K562 (cell line): ENCODE measurements around the gene CLEC18C. TPM values are rescaled to one million over a fixed set of nuclear protein-coding genes. Genes with fewer than 3 reads are reported as not detected.
"Not testable (repeated sequence)": the region's sequence is repeated elsewhere in the genome, so short reads cannot be mapped to it uniquely, and the experiment has no call there.

Experiments used
- ATAC-seq: fragments of 200-7000 bp; cut with Tn5 transposase; 3 replicates; pipeline ENCODE4 v1.9.1; 2020; ENCODE audit warnings: moderate library complexity
- BruUV-seq: library from RNA; stranded (reverse); fragments of 400-500 nt; replicated peaks from 2 replicates; lab custom pipeline; 2021; lab: Mats Ljungman, UMichigan
- CTCF ChIA-PET: fragments of 300-600 bp; formaldehyde crosslinking; extraction: SDS; loops from one replicate; lab custom pipeline; 2021; ENCODE audit warnings: low intra/inter-chr PET ratio; lab: Yijun Ruan, JAX
- POLR2A ChIA-PET: fragments of 300-600, 350-650 bp; sonication (Branson Sonifier 250); formaldehyde crosslinking; extraction: SDS; loops from one replicate; lab custom pipeline; 2021; ENCODE audit warnings: antibody characterized with exemption, inconsistent platforms; lab: Yijun Ruan, JAX
- DNase-seq, 4 experiments: peaks; one replicate each; pipeline versions ENCODE4 v3.0.0 to v3.0.0-alpha.2; 2011 to 2018; ENCODE audit warnings: low spot score in 3 of 4, mixed read lengths in 3 of 4; ENCODE audit errors: extremely low read depth in 1 of 4
- FAIRE-seq: peaks from 2 replicates; lab custom pipeline; 2011; peaks lifted over from hg19 to GRCh38; lab: Jason Lieb, UNC
- H2AFZ ChIP-seq: 2 replicates; pipeline ENCODE4 v1.6.0; 2011; ENCODE audit warnings: low read depth, low read length, control low read depth, inconsistent platforms
- H3K27ac ChIP-seq: fragments of 200-600 bp; 3 replicates; pipeline ENCODE4 v1.8.0; 2011; ENCODE audit warnings: low read depth, mild to moderate bottlenecking, control low read depth, inconsistent platforms, low read length, moderate library complexity, mixed read lengths; ENCODE audit errors: extremely low read depth
- H3K27me3 ChIP-seq, 2 experiments: fragments of 300-600 bp in 1 of 2; 2 replicates in 1 of 2; 3 replicates in 1 of 2; pipeline versions ENCODE4 v1.6.0 to v1.8.0; 2011; ENCODE audit warnings: inconsistent platforms in 2 of 2, low read length in 2 of 2, mild to moderate bottlenecking in 1 of 2, mixed read lengths in 1 of 2, moderate library complexity in 1 of 2; ENCODE audit not compliant: control insufficient read depth in 2 of 2, insufficient read depth in 2 of 2
- H3K36me3 ChIP-seq: fragments of 300-600 bp; 3 replicates; pipeline ENCODE4 v1.8.0; 2011; ENCODE audit warnings: mild to moderate bottlenecking, low read length, inconsistent platforms; ENCODE audit not compliant: control insufficient read depth, insufficient read depth
- H3K4me1 ChIP-seq, 2 experiments: fragments of 200-600 bp in 1 of 2; replicated peaks in 1 of 2; 2 replicates in 1 of 2; 3 replicates in 1 of 2; pipeline versions ENCODE4 v1.5.1 to v1.8.0; 2011; ENCODE audit warnings: inconsistent platforms in 2 of 2, low read length in 2 of 2, mild to moderate bottlenecking in 1 of 2, mixed read lengths in 1 of 2, moderate library complexity in 1 of 2; ENCODE audit not compliant: control insufficient read depth in 2 of 2, insufficient read depth in 2 of 2
- H3K4me2 ChIP-seq: 2 replicates; pipeline ENCODE4 v1.6.1; 2011; ENCODE audit warnings: low read length, control low read depth, inconsistent platforms, mixed read lengths; ENCODE audit not compliant: insufficient read depth
- H3K4me3 ChIP-seq: fragments of 200-600 bp; sonication (generic), shearing (Covaris generic); 2 replicates; pipeline ENCODE4 v1.5.1; 2016; ENCODE audit warnings: control low read depth, inconsistent platforms
- H3K79me2 ChIP-seq: fragments of 200-600 bp; 3 replicates; pipeline ENCODE4 v1.8.0; 2011; ENCODE audit warnings: low read length, inconsistent platforms; ENCODE audit not compliant: control insufficient read depth, insufficient read depth
- H3K9ac ChIP-seq, 2 experiments: 2 replicates each; pipeline versions ENCODE4 v1.6.0 to v1.6.1; 2011; ENCODE audit warnings: low read depth in 2 of 2, low read length in 2 of 2, control low read depth in 1 of 2, inconsistent platforms in 1 of 2, mild to moderate bottlenecking in 1 of 2, mixed read lengths in 1 of 2; ENCODE audit not compliant: insufficient read depth in 1 of 2
- H3K9me1 ChIP-seq: one replicate; pipeline ENCODE4 v1.6.0; 2011; ENCODE audit warnings: inconsistent platforms, mild to moderate bottlenecking, low read length, moderate library complexity; ENCODE audit not compliant: control insufficient read depth, insufficient read depth
- H3K9me3 ChIP-seq: replicated peaks from 2 replicates; pipeline ENCODE4 v1.5.1; 2011; ENCODE audit warnings: low read depth, low read length, inconsistent platforms; ENCODE audit not compliant: control insufficient read depth, insufficient read depth
- H4K20me1 ChIP-seq: replicated peaks from 2 replicates; pipeline ENCODE4 v1.6.1; 2011; ENCODE audit warnings: low read length, inconsistent platforms, mixed read lengths; ENCODE audit not compliant: control insufficient read depth, insufficient read depth
- WGBS: fragments of 100-300 bp; shearing (Covaris generic); methylation state at CpG from one replicate; pipeline ENCODE4 v1.1.6; 2016; ENCODE audit warnings: low coverage, mixed read lengths; ENCODE audit not compliant: insufficient coverage; ENCODE audit errors: missing lambda C conversion rate; 5-methylcytosine and 5-hydroxymethylcytosine counted together
- in situ Hi-C: fragments of 300-500 bp; cut with MboI; formaldehyde crosslinking; loops from 4 replicates; pipeline ENCODE4 v1.15.0; 2018; ENCODE audit warnings: inconsistent platforms, mixed read lengths
- intact Hi-C: fragments of 100-400 bp; cut with micrococcal nuclease; formaldehyde crosslinking; loops from 2 replicates; pipeline ENCODE4 v1.14.2; 2022
- polyA plus RNA-seq, 8 experiments: library from polyadenylated mRNA; depleted of rRNA in 4 of 8; stranded (reverse) in 5 of 8; unstranded in 3 of 8; fragments of >200 nt; fragmentation: Nextera tagmentation in 2 of 8; fragmentation: Illumina TruSeq in 1 of 8; extraction: Ambion mirVana in 2 of 8; extraction: Trizol in 1 of 8; gene quantifications; 2 replicates each; pipeline versions ENCODE4 v1.2.1 to v1.2.3, GENCODE V29; 2011 to 2014; ENCODE audit warnings: inconsistent platforms in 1 of 8, missing spikeins in 1 of 8
- total RNA-seq, 7 experiments: library from RNA; depleted of rRNA in 6 of 7; stranded (reverse); fragments of >200 nt in 6 of 7; fragmentation: Illumina TruSeq in 2 of 7; extraction: Trizol in 2 of 7; gene quantifications; 2 replicates each; pipeline versions ENCODE4 v1.2.1 to v1.2.3, GENCODE V29; 2011 to 2021; ENCODE audit warnings: low replicate concordance in 1 of 7

Gene CLEC18C
- total and polyA plus RNA-seq, 9 of the 15 experiments (the other 6 are each of a cell fraction or from before 2014, with no cell fraction given) = 0.06 to 1.0 (median 0.54) TPM; not detected in 2

DNA sequence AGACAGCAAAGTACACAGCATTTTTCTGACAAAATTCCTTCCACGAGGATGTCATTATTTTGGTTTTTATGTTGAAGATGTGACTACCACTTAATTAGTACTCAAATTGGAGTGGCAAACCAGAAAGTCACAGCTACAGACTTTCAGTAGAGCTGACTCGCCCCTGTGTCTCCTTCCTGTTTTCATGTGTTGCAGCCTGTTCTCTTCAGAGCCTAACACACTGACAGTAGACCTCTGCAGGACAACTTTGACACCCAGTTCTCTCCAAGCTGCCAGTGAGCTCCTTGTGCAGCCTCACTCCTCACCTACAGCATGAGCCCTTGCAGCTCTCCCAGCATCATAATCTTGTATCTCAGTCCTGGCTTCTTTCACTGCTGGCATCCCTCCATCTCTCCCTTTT lies 49.0 kb downstream of the CLEC18C start:
- H3K27me3 ChIP-seq, H2AFZ ChIP-seq, ATAC-seq, H3K79me2 ChIP-seq, H3K4me2 ChIP-seq, H3K4me1 ChIP-seq, H3K27ac ChIP-seq, H3K9ac ChIP-seq, H3K9me1 ChIP-seq, CTCF ChIA-PET, FAIRE-seq, H3K9me3 ChIP-seq, BruUV-seq, in situ Hi-C loops, POLR2A ChIA-PET, intact Hi-C loops, H3K4me3 ChIP-seq, DNase-seq, H4K20me1 ChIP-seq, H3K36me3 ChIP-seq: not testable (repeated sequence)
- WGBS = no CpG with 5 or more reads among the region's 2 CpGs

DNA sequence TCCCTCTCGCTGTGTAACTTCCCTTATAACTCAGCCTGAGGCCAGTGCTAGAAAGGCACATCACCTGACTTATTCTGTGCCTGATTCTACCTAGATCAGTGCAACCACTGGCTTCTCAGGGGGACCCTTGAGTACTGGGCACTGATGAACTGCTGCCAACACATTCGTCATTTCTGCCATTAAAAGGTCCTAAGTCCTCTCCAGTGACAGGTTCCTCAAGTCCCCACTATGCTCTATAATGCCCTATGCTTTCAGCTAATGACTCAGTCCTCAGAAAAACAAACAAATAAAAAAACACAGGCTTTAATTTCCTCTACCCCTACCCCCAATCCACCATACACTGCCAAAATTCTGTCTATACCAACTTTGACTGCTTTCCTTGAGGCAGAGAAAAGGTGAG lies 49.6 kb downstream of the CLEC18C start:
- H3K9me1 ChIP-seq, FAIRE-seq, DNase-seq, BruUV-seq, H3K79me2 ChIP-seq, H3K27me3 ChIP-seq, POLR2A ChIA-PET, H3K4me3 ChIP-seq, H3K27ac ChIP-seq, H4K20me1 ChIP-seq, H3K36me3 ChIP-seq, H2AFZ ChIP-seq, H3K9me3 ChIP-seq, intact Hi-C loops, H3K4me2 ChIP-seq, CTCF ChIA-PET, ATAC-seq, in situ Hi-C loops, H3K9ac ChIP-seq, H3K4me1 ChIP-seq: not testable (repeated sequence)
- 63% methylated on average over 1 of the region's 2 CpGs for WGBS

DNA sequence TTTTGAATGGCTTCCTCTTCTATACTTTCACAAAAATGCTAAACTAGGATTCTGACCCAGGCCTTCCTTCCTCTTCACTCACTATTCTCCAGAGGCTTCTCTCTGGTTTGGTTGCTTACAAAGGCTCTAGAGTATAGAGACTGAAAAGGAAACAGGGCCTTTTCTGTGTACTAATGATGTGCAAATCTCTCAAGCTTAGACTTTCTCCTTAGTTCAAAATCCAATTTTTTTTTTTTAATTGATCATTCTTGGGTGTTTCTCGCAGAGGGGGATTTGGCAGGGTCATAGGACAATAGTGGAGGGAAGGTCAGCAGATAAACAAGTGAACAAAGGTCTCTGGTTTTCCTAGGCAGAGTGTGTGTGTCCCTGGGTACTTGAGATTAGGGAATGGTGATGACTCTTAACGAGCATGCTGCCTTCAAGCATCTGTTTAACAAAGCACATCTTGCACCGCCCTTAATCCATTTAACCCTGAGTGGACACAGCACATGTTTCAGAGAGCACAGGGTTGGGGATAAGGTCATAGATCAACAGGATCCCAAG lies 50.5 kb downstream of the CLEC18C start:
- not testable (repeated sequence) for ATAC-seq

DNA sequence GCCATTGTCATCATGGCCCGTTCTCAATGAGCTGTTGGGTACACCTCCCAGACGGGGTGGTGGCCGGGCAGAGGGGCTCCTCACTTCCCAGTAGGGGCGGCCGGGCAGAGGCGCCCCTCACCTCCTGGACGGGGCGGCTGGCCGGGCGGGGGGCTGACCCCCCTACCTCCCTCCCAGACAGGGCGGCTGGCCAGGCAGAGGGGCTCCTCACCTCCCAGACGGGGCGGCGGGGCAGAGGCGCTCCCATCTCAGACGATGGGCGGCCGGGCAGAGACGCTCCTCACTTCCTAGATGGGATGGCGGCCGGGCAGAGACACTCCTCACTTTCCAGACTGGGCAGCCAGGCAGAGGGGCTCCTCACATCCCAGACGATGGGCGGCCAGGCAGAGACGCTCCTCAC lies 51.1 kb downstream of the CLEC18C start:
- H3K4me2 ChIP-seq, H3K36me3 ChIP-seq, in situ Hi-C loops, intact Hi-C loops, H4K20me1 ChIP-seq, H2AFZ ChIP-seq, BruUV-seq, H3K4me3 ChIP-seq, H3K9ac ChIP-seq, H3K27me3 ChIP-seq, H3K9me3 ChIP-seq, DNase-seq, POLR2A ChIA-PET, FAIRE-seq, ATAC-seq, H3K27ac ChIP-seq, H3K79me2 ChIP-seq, H3K9me1 ChIP-seq, CTCF ChIA-PET, H3K4me1 ChIP-seq: not testable (repeated sequence)
- no CpG with 5 or more reads among the region's 24 CpGs for WGBS

More for the DNA sequence above, 50.5 kb downstream of the CLEC18C start:
- H3K9ac ChIP-seq, FAIRE-seq, DNase-seq, POLR2A ChIA-PET, in situ Hi-C loops, H3K4me2 ChIP-seq, H2AFZ ChIP-seq, H3K4me3 ChIP-seq, H3K9me3 ChIP-seq, H4K20me1 ChIP-seq, H3K27ac ChIP-seq, H3K9me1 ChIP-seq, H3K27me3 ChIP-seq, BruUV-seq, H3K4me1 ChIP-seq, H3K79me2 ChIP-seq, intact Hi-C loops, H3K36me3 ChIP-seq, CTCF ChIA-PET: not testable (repeated sequence)
- WGBS = no CpG with 5 or more reads among the region's 3 CpGs
